ENCODE data around the gene CCDC40.
A peak's percentile ranks its signal among the peaks of the same experiment; 100 is the strongest.

Gene CCDC40

GRCh38 chr17:80035937-80036714 is at the start of gene CCDC40:
Gene CCDC40, plus strand, starts transcription at chr17:80036642. Its CDS starts 21 bp downstream, at chr17:80036663.
- TF ChIP-seq CTCF (IDR thresholded peaks at IDR 0.05; ENCODE audit: borderline replicate concordance, insufficient read depth, low read depth, low read length), result 0 out of 2 replicates have a peak, but pooled peaks have one; percentile 3
- H3K4me3 ChIP-seq (ENCODE audit: low read depth, low read length), result peak within 1 kb of the TSS; percentile 35

GRCh38 chr17:79987187-79987934 is 49.1 kb upstream of the CCDC40 start:
- no peak for TF ChIP-seq CTCF (IDR thresholded peaks at IDR 0.05; ENCODE audit: borderline replicate concordance, insufficient read depth, low read depth, low read length)
- H3K4me3 ChIP-seq (ENCODE audit: low read depth, low read length), result no peak overlapping the region

GRCh38 chr17:79987935-79988184 is 48.6 kb upstream of the CCDC40 start:
- no peak for TF ChIP-seq CTCF (IDR thresholded peaks at IDR 0.05; ENCODE audit: borderline replicate concordance, insufficient read depth, low read depth, low read length)
- H3K4me3 ChIP-seq (ENCODE audit: low read depth, low read length), result no peak overlapping the region

- TF ChIP-seq CTCF (IDR thresholded peaks at IDR 0.05; ENCODE audit: borderline replicate concordance, insufficient read depth, low read depth, low read length), result no peak
- no peak overlapping the region for H3K4me3 ChIP-seq (ENCODE audit: low read depth, low read length)
Measured at GRCh38 chr17:79988185-79988971, 48.1 kb upstream of the CCDC40 start.

- H3K4me3 ChIP-seq (ENCODE audit: low read depth, low read length), result no peak overlapping the region
- no peak for TF ChIP-seq CTCF (IDR thresholded peaks at IDR 0.05; ENCODE audit: borderline replicate concordance, insufficient read depth, low read depth, low read length)
Measured at GRCh38 chr17:79989106-79989835, 47.2 kb upstream of the CCDC40 start.

GRCh38 chr17:79990051-79990592 is 46.3 kb upstream of the CCDC40 start:
- TF ChIP-seq CTCF (IDR thresholded peaks at IDR 0.05; ENCODE audit: borderline replicate concordance, insufficient read depth, low read depth, low read length), result no peak
- no peak overlapping the region for H3K4me3 ChIP-seq (ENCODE audit: low read depth, low read length)

Data from GM12875 (cell line).